ENCODE results near the gene PRRG2. TPM values are rescaled to one million over a fixed set of nuclear protein-coding genes. Genes with fewer than 3 reads are reported as not detected.

The PRRG2 gene
- total RNA-seq, 4 donors from 2014 or later = 13.8 to 21.2 (median 16.7) TPM

GRCh38 chr19:49605605-49606004, 24.5 kb downstream of the PRRG2 start:
- no peak overlapping the region for H3K27ac ChIP-seq
- no peak overlapping the region for H3K4me3 ChIP-seq
- H3K9me3 ChIP-seq = no peaks in the 10 kb centered on the region
- no peak for TF ChIP-seq CTCF (IDR thresholded peaks at IDR 0.05)
- TF ChIP-seq POLR2AphosphoS5 (IDR thresholded peaks at IDR 0.05) = no peak
- no peak for TF ChIP-seq EP300 (IDR thresholded peaks at IDR 0.05)
- TF ChIP-seq POLR2A (IDR thresholded peaks at IDR 0.05) = no peak
- WGBS = 100% methylated on average over 1 of the region's 7 CpGs
- peaks cover 89% of the 10 kb centered on the region for H3K36me3 ChIP-seq
- DNase-seq (ENCODE audit: low spot score in 2 of 2) = no peak
- H3K4me1 ChIP-seq = no peaks in the 10 kb centered on the region
- H3K27me3 ChIP-seq = no peaks in the 10 kb centered on the region

- peaks cover 69% of the 10 kb centered on the region for H3K36me3 ChIP-seq
- 97% methylated on average over 12 of the region's 12 CpGs for WGBS
- H3K4me3 ChIP-seq = no peak overlapping the region
- no peaks in the 10 kb centered on the region for H3K9me3 ChIP-seq
- peaks cover 22% of the 10 kb centered on the region for H3K4me1 ChIP-seq
- no peak overlapping the region for H3K27ac ChIP-seq
- TF ChIP-seq POLR2AphosphoS5 (IDR thresholded peaks at IDR 0.05) (no peak), POLR2A (IDR thresholded peaks at IDR 0.05) (no peak), EP300 (IDR thresholded peaks at IDR 0.05) (no peak), CTCF (IDR thresholded peaks at IDR 0.05) (no peak)
- no peaks in the 10 kb centered on the region for H3K27me3 ChIP-seq
- no peak for DNase-seq (ENCODE audit: low spot score in 2 of 2)
Observed at GRCh38 chr19:49609499-49610092, 28.5 kb downstream of the PRRG2 start.

GRCh38 chr19:49613374-49613773, 32.3 kb downstream of the PRRG2 start:
- peaks cover 22% of the 10 kb centered on the region for H3K4me1 ChIP-seq
- H3K27me3 ChIP-seq = no peaks in the 10 kb centered on the region
- DNase-seq (ENCODE audit: low spot score in 2 of 2) = no peak
- H3K27ac ChIP-seq = peak overlapping the region; percentile 22
- 63% methylated on average over 4 of the region's 4 CpGs for WGBS
- no peak for TF ChIP-seq POLR2A (IDR thresholded peaks at IDR 0.05)
- no peak for TF ChIP-seq POLR2AphosphoS5 (IDR thresholded peaks at IDR 0.05)
- TF ChIP-seq CTCF (IDR thresholded peaks at IDR 0.05) = no peak
- TF ChIP-seq EP300 (IDR thresholded peaks at IDR 0.05) = no peak
- H3K9me3 ChIP-seq = no peaks in the 10 kb centered on the region
- H3K36me3 ChIP-seq = peaks cover 76% of the 10 kb centered on the region
- no peak overlapping the region for H3K4me3 ChIP-seq

GRCh38 chr19:49614096-49614833, 33.1 kb downstream of the PRRG2 start:
- H3K27ac ChIP-seq = peak overlapping the region; percentile 22
- TF ChIP-seq POLR2AphosphoS5 (IDR thresholded peaks at IDR 0.05) (no peak), EP300 (IDR thresholded peaks at IDR 0.05) (no peak), CTCF (IDR thresholded peaks at IDR 0.05) (no peak), POLR2A (IDR thresholded peaks at IDR 0.05) (no peak)
- 64% methylated on average over 13 of the region's 19 CpGs for WGBS
- H3K4me1 ChIP-seq = peaks cover 22% of the 10 kb centered on the region
- H3K4me3 ChIP-seq = no peak overlapping the region
- H3K36me3 ChIP-seq = peaks cover 74% of the 10 kb centered on the region
- H3K27me3 ChIP-seq = no peaks in the 10 kb centered on the region
- DNase-seq (ENCODE audit: low spot score in 2 of 2) = no peak
- no peaks in the 10 kb centered on the region for H3K9me3 ChIP-seq

- 89% methylated on average over 21 of the region's 23 CpGs for WGBS
- DNase-seq (ENCODE audit: low spot score in 2 of 2) = no peak
- Histone ChIP-seq H3K36me3 (peaks cover 70% of the 10 kb centered on the region), H3K27ac (no peak overlapping the region), H3K27me3 (no peaks in the 10 kb centered on the region), H3K4me3 (no peak overlapping the region), H3K4me1 (peaks cover 22% of the 10 kb centered on the region), H3K9me3 (no peaks in the 10 kb centered on the region)
- TF ChIP-seq EP300 (IDR thresholded peaks at IDR 0.05) (no peak), CTCF (IDR thresholded peaks at IDR 0.05) (no peak), POLR2AphosphoS5 (IDR thresholded peaks at IDR 0.05) (no peak), POLR2A (IDR thresholded peaks at IDR 0.05) (no peak)
Observed at GRCh38 chr19:49615861-49616260, 34.7 kb downstream of the PRRG2 start.
